GM21529 (cell line): ENCODE measurements around the gene IFNL3.

Experiments
- ATAC-seq: cut with Tn5 transposase; IDR thresholded peaks from one replicate; pipeline ENCODE4 v1.9.1; 2021; ENCODE audit not compliant: unreplicated experiment

Gene IFNL3

GRCh38 chr19:39194832-39195542 lies 49.8 kb downstream of the IFNL3 start:
- no peak for ATAC-seq

GRCh38 chr19:39193803-39194202 lies 51.0 kb downstream of the IFNL3 start:
- ATAC-seq = no peak
